HG02623 (cell line): Measurements from ENCODE around the gene EXPH5.
"Not testable (repeated sequence)": the region's sequence is repeated elsewhere in the genome, so short reads cannot be mapped to it uniquely, and the experiment has no call there.

Experiments
- ATAC-seq: cut with Tn5 transposase; IDR thresholded peaks from one replicate; pipeline ENCODE4 v1.9.1; 2021; ENCODE audit warnings: moderate library complexity; ENCODE audit not compliant: unreplicated experiment

Gene EXPH5

DNA sequence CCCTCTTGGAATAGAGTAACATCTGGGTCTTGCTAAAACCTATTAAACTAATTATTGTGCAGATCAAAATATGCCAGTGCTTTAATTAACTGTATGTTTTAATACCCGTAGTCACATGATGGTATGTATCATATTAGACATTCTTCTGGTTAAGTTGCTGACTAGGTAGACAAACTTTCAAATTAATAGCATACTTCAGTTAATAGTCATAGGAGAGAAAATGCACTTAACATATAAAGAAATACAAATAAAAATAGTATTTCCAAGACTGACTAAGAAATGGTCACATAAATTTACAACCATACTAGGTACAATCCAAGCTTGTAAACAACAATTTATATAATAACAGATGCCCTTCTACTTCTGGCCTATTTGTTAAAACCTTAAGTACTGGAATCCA lies 7.6 kb upstream of the EXPH5 start:
- no peak for ATAC-seq

GRCh38 chr11:108599978-108600377 lies 6.4 kb upstream of the EXPH5 start:
- no peak for ATAC-seq

DNA sequence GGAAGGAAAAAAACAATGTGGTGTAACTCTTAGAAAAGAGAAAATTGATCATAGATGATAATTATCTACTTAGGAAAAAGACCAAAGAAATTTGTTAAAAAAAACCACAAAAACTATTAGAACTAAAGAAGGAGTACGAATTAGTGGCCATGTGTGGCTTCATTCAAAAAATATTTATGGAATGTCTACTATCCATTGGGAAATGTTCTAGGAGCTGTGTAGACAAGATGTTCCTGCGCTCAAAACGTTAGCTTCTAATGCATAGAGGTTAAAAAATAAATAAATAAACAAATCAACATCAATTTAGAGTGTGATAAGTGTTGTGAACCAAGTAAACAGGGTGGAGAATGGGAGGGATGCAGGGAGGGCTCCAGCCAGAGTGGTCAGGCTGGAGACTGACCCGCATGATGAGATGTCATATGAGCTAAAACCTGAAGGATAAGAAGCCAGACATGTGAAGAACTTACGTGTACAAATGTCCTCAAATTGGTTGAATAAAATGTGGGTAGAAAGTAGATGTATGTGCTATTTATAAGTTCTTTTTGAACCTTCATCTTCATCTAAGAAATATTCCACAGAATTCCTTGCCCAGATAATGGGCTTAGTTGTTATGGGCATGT lies 4.3 kb upstream of the EXPH5 start:
- no peak for ATAC-seq

DNA sequence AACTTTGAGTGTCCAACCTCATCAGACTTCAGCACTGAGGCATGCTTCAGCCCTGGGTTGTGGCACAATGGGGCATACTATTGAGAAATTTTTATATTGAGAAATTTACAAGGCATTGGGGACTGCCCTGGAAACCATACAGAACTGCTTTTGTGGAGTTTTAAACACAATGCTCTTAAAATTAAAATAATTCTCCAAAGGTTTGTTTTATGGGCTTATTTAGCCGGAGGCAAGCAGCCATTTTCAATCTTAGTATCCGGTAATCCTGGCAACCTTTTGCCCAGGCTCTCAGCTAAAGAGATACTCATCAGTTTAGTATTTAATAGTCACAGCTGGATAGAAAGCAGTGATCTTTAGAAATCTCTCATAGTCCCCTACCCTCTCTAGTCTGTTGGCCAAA lies 3.1 kb upstream of the EXPH5 start:
- ATAC-seq = no peak

DNA sequence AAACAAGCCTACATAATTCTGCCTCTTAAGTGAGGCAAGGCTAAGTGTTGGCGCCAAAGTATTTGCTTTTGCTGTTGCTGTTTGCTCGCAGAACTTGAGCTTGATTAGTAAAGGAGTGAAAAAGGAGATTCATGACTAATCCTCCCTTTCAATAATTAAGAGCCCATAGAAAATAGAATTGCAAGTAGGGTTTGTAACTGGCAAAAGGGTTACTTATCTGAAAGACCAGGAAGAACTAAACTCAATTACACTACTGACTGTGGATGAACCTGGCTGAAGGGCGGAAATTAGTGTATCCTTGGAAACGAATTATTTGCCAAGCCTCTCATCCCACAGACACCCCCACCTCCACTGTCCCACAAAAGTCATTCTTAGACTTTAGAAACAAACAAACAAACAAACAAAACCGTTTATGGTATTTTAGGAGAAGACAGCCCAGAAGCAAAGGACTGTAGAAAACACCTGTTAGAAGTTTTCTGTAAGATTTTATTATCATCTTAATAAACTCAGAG lies 411 bp upstream of the EXPH5 start:
- no peak for ATAC-seq

- ATAC-seq = peak; percentile 26
These were observed 866 bp downstream of the EXPH5 start for GRCh38 chr11:108592591-108593213.

- no peak for ATAC-seq
These were observed 1.7 kb downstream of the EXPH5 start for GRCh38 chr11:108591893-108592292.

- no peak for ATAC-seq
These were observed 4.4 kb downstream of the EXPH5 start for GRCh38 chr11:108589136-108589535.

DNA sequence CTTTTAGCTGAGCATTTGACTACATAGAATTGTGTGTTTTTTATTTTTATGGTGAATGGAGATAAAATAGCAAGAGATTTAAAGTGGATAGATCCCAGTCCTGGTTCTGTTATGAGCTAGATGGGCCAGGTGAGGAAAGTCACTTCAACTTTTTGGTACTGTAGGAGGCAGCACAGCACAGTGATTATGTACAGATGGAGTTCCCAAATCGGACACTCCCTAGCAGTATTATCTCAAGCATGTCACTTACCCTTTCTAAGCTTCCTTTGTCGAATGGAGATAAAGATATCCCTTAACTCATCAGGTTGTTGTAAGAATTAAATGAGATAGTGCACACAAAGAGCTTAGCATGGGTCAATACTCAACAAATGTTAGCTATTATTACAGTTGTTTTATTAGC lies 5.3 kb downstream of the EXPH5 start:
- no peak for ATAC-seq

DNA sequence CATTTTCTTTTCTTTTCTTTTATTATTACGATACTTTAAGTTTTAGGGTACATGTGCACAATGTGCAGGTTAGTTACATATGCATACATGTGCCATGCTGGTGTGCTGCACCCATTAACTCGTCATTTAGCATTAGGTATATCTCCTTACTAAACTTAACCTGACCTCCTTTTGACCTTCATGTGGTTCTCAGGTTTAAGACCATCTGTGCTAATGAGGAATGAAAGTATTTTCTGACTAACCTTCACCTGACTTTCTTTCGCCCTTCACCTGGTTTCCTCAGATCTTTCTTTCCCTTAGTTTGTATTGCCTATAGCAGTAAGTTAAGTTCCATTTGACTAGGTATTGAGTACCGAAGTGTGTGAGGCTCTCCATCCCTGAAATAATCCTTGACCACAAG lies 6.5 kb downstream of the EXPH5 start:
- no peak for ATAC-seq

DNA sequence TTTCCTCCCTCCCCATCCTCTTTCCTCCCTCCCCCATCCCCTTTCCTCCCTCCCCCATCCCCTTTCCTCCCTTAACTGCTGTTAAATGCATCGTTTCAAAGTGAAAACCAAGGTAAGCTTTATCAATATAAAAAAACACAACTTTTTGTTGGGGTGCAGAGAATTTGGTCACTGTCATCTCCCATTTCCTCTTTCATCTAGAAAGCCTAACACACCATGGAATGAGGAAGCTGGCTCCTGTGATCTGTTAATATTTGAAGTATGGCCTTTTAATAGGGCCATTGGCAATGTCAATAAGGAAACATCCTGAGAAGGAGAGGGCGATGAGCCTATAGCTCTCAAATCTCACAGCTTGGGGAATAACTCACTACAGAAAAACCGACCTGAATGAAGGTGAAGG lies 7.0 kb downstream of the EXPH5 start:
- no peak for ATAC-seq

- ATAC-seq = not testable (repeated sequence)
These were observed 7.4 kb downstream of the EXPH5 start for GRCh38 chr11:108586185-108586584.

DNA sequence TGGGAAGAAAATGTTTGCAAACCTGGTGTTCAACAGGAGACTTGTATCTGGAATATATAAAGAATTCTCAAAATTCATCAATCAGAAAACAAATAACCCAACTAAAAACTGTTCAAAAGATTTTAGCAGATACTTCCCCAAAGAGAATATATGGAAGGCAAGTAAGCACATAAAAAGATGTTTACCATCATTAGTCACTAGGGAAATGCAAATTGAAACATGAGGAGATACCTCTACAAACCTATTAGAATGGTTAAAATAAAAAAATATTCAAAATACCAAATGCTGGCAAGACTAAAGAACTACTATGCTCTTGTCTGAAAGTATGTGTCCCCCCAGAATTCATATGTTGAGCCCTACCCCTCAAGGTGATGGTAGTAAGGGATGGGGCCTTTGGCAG lies 8.6 kb downstream of the EXPH5 start:
- no peak for ATAC-seq

DNA sequence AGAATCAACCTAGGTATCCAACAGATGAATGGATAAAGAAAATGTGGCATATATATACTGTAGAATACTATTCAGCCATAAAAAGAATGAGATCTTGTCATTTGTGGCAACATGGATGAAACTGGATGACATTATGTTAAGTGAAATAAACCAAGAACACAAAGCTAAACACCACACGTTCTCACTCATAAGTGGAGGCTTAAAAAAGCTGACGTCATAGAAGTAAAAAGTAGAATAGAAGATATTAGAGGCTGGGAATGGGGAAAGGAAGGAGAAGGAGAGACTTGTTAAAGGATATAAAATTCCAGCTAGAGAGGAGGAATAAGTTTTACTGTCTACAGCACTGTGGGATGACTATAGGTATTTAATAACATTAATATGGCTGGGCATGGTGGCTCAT lies 12.9 kb downstream of the EXPH5 start:
- no peak for ATAC-seq

- no peak for ATAC-seq
These were observed 13.5 kb downstream of the EXPH5 start for GRCh38 chr11:108580043-108580442.

DNA sequence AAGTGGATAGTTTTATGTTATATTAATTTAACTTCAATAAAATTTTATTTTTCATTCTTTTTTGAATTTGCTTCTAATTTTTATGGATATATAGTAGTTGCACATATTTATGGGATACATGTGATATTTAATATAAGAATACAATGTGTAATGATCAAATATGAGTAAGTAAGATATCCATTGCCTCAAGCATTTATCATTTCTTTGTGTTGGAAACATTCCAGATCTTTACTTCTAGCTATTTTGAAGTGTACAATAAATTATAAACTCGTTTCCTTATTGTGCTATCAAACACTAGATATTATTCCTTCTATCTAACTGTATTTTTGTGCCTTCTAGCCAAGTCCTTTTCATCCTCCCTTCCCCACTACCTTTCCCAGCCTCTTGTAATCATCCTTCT lies 17.0 kb downstream of the EXPH5 start:
- no peak for ATAC-seq

DNA sequence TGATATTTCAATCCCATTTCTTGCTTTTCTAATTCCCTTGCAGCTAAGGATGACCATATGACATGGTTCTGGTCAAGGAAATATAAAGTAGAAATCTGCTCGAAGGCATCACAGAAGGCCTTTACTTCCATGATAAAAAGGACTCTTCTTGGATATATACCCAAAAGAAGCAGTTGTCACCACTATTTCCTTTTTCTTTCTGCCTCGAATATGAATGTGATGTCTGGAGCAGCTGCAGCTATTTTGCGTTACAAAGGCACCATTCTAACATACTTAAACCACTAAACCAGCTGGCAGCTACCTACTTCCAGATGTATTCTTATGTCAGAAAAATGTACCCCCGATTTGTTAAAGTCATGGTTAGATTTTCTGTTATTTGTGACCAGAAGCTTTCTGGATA lies 18.9 kb downstream of the EXPH5 start:
- no peak for ATAC-seq

- ATAC-seq = no peak
These were observed 22.6 kb downstream of the EXPH5 start for GRCh38 chr11:108571001-108571400.

DNA sequence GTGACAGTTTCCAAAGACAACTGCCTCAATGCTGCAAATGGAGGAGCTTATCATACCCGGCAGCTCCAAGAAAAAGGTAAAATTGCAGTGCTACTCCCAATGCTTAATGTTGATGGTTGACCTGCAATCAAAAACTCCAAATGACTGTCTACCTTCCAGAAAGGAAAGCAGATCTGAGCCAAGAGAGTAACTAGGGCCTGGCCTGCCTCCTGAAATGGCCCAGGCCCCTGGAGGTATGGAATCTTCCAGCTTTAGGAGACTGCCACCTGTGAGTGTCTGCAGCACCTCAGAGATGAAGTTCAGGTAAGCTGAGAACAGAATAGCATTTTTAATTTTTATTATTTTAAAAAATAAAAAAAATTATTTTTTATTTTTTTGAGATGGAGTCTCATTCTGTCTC lies 23.7 kb downstream of the EXPH5 start:
- ATAC-seq = no peak

DNA sequence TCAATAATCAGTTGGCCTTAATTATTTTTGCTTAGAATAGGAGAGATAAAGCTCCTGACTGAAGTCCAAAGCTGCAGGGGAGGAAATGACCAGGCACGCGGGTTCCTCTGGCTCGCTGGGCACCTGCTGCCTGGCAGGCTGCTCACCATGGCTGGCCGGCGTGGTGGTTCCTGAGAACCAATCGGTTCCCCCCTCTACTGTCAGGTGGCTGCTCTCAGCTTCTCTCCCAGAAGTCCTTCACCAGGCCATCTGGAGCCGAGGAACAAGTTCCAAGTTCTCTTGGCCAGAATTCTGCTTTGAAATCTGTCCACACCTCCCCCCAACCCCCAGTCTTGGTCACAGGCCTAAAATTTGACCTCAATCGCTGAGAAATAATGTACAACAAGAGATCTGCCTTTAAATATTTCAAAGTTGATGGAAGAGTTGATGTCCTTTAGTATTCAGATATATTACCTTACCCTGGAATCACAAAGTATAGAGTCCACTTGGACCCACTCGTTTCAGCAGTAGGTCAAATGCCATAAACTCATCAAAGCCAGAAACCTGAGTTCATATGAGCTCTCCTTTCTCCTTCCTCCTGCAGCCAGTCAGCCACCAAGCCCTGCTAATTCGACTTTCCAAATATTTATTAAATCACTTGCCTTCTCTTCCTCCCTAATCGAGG lies 25.2 kb downstream of the EXPH5 start:
- no peak for ATAC-seq

DNA sequence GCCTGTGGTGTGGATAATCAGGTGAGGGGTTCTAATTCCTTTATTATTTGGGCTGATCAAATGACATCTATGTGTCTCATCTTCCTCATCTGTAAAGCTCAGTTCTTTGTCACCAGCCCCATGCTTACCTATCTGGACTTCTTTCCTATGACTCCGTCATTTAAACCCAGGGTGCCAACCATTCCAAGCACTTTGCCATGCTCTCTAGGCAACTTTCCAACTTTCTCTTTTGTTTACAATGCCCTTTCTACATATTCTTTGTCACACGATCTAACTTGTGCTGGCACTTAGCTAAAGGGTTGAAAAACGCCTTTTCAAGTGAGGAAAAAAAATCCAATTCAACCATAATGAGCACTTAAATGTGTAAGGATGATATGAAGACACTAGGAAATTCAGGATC lies 27.9 kb downstream of the EXPH5 start:
- ATAC-seq = no peak
